Fibroblast of lung (primary cell): Measurements from ENCODE around the gene AK5. TPM values are rescaled to one million over a fixed set of nuclear protein-coding genes. Genes with fewer than 3 reads are reported as not detected.

Experiments used
- DNase-seq, 2 donors: peaks; one replicate each; pipeline versions ENCODE4 v3.0.0 to v3.0.0-alpha.2; 2010; ENCODE audit warnings: low read depth in 2 of 2
- H2AFZ ChIP-seq: 2 replicates; pipeline ENCODE4 v1.5.1; 2012; ENCODE audit warnings: low read length, control low read depth, inconsistent platforms
- H3K27ac ChIP-seq: 2 replicates; pipeline ENCODE4 v1.5.1; 2011; ENCODE audit warnings: low read length, control low read depth; ENCODE audit not compliant: insufficient read depth
- H3K27me3 ChIP-seq: 2 replicates; pipeline ENCODE4 v1.5.1; 2011; ENCODE audit warnings: mild to moderate bottlenecking, low read length; ENCODE audit not compliant: control insufficient read depth, insufficient read depth
- H3K36me3 ChIP-seq: 2 replicates; pipeline ENCODE4 v1.5.1; 2011; ENCODE audit warnings: low read length; ENCODE audit not compliant: control insufficient read depth, insufficient read depth
- H3K4me1 ChIP-seq: 2 replicates; pipeline ENCODE4 v1.5.1; 2011; ENCODE audit warnings: low read length; ENCODE audit not compliant: control insufficient read depth, insufficient read depth; ENCODE audit errors: extremely low read depth
- H3K4me2 ChIP-seq: 2 replicates; pipeline ENCODE4 v1.5.1; 2011; ENCODE audit warnings: low read length, control low read depth; ENCODE audit not compliant: insufficient read depth; ENCODE audit errors: extremely low read depth
- H3K4me3 ChIP-seq, 4 experiments: fragments of 200-600 bp in 1 of 4; sonication (generic) in 1 of 4; replicated peaks in 1 of 4; 2 replicates each; pipeline ENCODE4 v1.5.1; 2011 to 2016; ENCODE audit warnings: low read length in 4 of 4, low read depth in 3 of 4, mild to moderate bottlenecking in 3 of 4, control low read depth in 2 of 4, inconsistent platforms in 1 of 4, mixed read lengths in 1 of 4; ENCODE audit not compliant: insufficient read depth in 1 of 4; ENCODE audit errors: control extremely low read depth in 1 of 4
- H3K79me2 ChIP-seq: 2 replicates; pipeline ENCODE4 v1.5.1; 2012; ENCODE audit warnings: mild to moderate bottlenecking, low read length, inconsistent platforms; ENCODE audit not compliant: control insufficient read depth, insufficient read depth
- H3K9ac ChIP-seq: 2 replicates; pipeline ENCODE4 v1.5.1; 2011; ENCODE audit warnings: mild to moderate bottlenecking, low read length, control low read depth; ENCODE audit not compliant: insufficient read depth
- H3K9me3 ChIP-seq: 2 replicates; pipeline ENCODE4 v1.5.1; 2012; ENCODE audit warnings: low read depth, low read length; ENCODE audit not compliant: control insufficient read depth, insufficient read depth
- H4K20me1 ChIP-seq: 2 replicates; pipeline ENCODE4 v1.5.1; 2011; ENCODE audit warnings: low read length; ENCODE audit not compliant: control insufficient read depth, insufficient read depth; ENCODE audit errors: extremely low read depth
- CTCF ChIP-seq, 2 donors: IDR thresholded peaks in 1 of 2; conservative IDR thresholded peaks in 1 of 2; 1 replicate in 1 of 2; 2 replicates in 1 of 2; pipeline ENCODE4 v1.5.1; 2011 to 2012; ENCODE audit warnings: low read length in 2 of 2, control low read depth in 1 of 2, inconsistent platforms in 1 of 2, low read depth in 1 of 2, mild to moderate bottlenecking in 1 of 2
- EZH2 ChIP-seq: IDR thresholded peaks from 2 replicates; pipeline ENCODE4 v1.5.1; 2012; ENCODE audit warnings: low read length, control low read depth, mild to moderate bottlenecking; ENCODE audit errors: missing control alignments
- polyA plus RNA-seq, 2 donors: library from polyadenylated mRNA; depleted of rRNA in 1 of 2; stranded (reverse) in 1 of 2; unstranded in 1 of 2; fragments of >200 nt; gene quantifications; 2 replicates each; pipeline ENCODE4 v1.2.1, GENCODE V29; 2011 to 2012; ENCODE audit warnings: missing spikeins in 1 of 2
- total RNA-seq: library from RNA; depleted of rRNA; stranded (reverse); fragments of >200 nt; gene quantifications from 2 replicates; pipeline ENCODE4 v1.2.1, GENCODE V29; 2014

The AK5 gene
- total and polyA plus RNA-seq, 2 donors (not counting 1 experiment from before 2014, with no cell fraction given) = 37.9 to 87.7 TPM

- H3K27ac ChIP-seq = no peak overlapping the region
- DNase-seq = no peak
- H3K4me1 ChIP-seq = peaks cover 2% of the 10 kb centered on the region
- H3K4me3 ChIP-seq = no peak overlapping the region
- no peak overlapping the region for H2AFZ ChIP-seq
- no peaks in the 10 kb centered on the region for H3K27me3 ChIP-seq
- H3K4me2 ChIP-seq = no peak overlapping the region
- no peak overlapping the region for H3K9ac ChIP-seq
- H3K79me2 ChIP-seq = no peaks in the 10 kb centered on the region
- no peak for TF ChIP-seq CTCF (conservative IDR thresholded peaks at IDR 0.05 in 1 of 2, IDR thresholded peaks at IDR 0.05 in 1 of 2; ENCODE audit: low read depth in 1 of 2, low read length in 2 of 2)
- no peak for TF ChIP-seq EZH2
- no peaks in the 10 kb centered on the region for H3K9me3 ChIP-seq
- no peaks in the 10 kb centered on the region for H4K20me1 ChIP-seq
- H3K36me3 ChIP-seq = no peaks in the 10 kb centered on the region
Observed at GRCh38 chr1:77386276-77386675, 104.5 kb downstream of the AK5 start.

GRCh38 chr1:77387553-77387952, 105.7 kb downstream of the AK5 start:
- Histone ChIP-seq H3K4me3 (no peak overlapping the region), H2AFZ (no peak overlapping the region), H3K9ac (no peak overlapping the region), H3K36me3 (no peaks in the 10 kb centered on the region), H3K4me2 (no peak overlapping the region), H3K79me2 (no peaks in the 10 kb centered on the region), H4K20me1 (no peaks in the 10 kb centered on the region), H3K4me1 (peaks cover 2% of the 10 kb centered on the region), H3K27ac (no peak overlapping the region), H3K27me3 (no peaks in the 10 kb centered on the region), H3K9me3 (no peaks in the 10 kb centered on the region)
- TF ChIP-seq EZH2 (no peak), CTCF (conservative IDR thresholded peaks at IDR 0.05 in 1 of 2, IDR thresholded peaks at IDR 0.05 in 1 of 2; ENCODE audit: low read depth in 1 of 2, low read length in 2 of 2) (no peak)
- DNase-seq = no peak

GRCh38 chr1:77388661-77389060, 106.8 kb downstream of the AK5 start:
- Histone ChIP-seq H3K4me2 (no peak overlapping the region), H3K9ac (no peak overlapping the region), H3K9me3 (no peaks in the 10 kb centered on the region), H3K36me3 (no peaks in the 10 kb centered on the region), H3K4me3 (no peak overlapping the region), H3K79me2 (no peaks in the 10 kb centered on the region), H3K27ac (no peak overlapping the region), H2AFZ (no peak overlapping the region), H3K4me1 (peaks cover 2% of the 10 kb centered on the region), H4K20me1 (no peaks in the 10 kb centered on the region), H3K27me3 (no peaks in the 10 kb centered on the region)
- no peak for TF ChIP-seq EZH2
- TF ChIP-seq CTCF (conservative IDR thresholded peaks at IDR 0.05 in 1 of 2, IDR thresholded peaks at IDR 0.05 in 1 of 2; ENCODE audit: low read depth in 1 of 2, low read length in 2 of 2) = no peak
- DNase-seq = peak; percentile 35 to 49
